WTC11 (cell line): ENCODE data around the gene LRSAM1. TPM values are rescaled to one million over a fixed set of nuclear protein-coding genes. Genes with fewer than 3 reads are reported as not detected.

Experiments used
- ATAC-seq: fragments of 200-7000 bp; cut with Tn5 transposase; 2 replicates; pipeline ENCODE4 v1.10.0; 2021; ENCODE audit warnings: mild to moderate bottlenecking, moderate library complexity
- CTCF ChIA-PET: fragments of 300-600 bp; sonication (Branson Sonifier 250); formaldehyde crosslinking; loops from one replicate; lab custom pipeline; 2021; ENCODE audit warnings: antibody characterized with exemption; lab: Charles Lee
- POLR2A ChIA-PET: fragments of 350-600 bp; sonication (Branson Sonifier 250); formaldehyde crosslinking; loops from one replicate; lab custom pipeline; 2021; ENCODE audit warnings: antibody characterized with exemption; lab: Charles Lee
- DNase-seq: peaks from one replicate; pipeline ENCODE4 v3.0.0; 2021; ENCODE audit warnings: low spot score
- H3K27ac Mint-ChIP-seq: 2 replicates; pipeline ENCODE4 v1.8.0; 2021; ENCODE audit warnings: mixed read lengths
- H3K27me3 Mint-ChIP-seq: 2 replicates; pipeline ENCODE4 v1.8.0; 2021; ENCODE audit warnings: low read depth, mild to moderate bottlenecking, moderate library complexity, mixed read lengths
- H3K36me3 Mint-ChIP-seq: 2 replicates; pipeline ENCODE4 v1.8.0; 2021; ENCODE audit warnings: mixed read lengths
- H3K4me1 Mint-ChIP-seq: 2 replicates; pipeline ENCODE4 v1.8.0; 2022; ENCODE audit warnings: mixed read lengths
- H3K4me3 Mint-ChIP-seq: 2 replicates; pipeline ENCODE4 v1.8.0; 2021; ENCODE audit warnings: mild to moderate bottlenecking, moderate library complexity, mixed read lengths
- H3K9me3 Mint-ChIP-seq: 2 replicates; pipeline ENCODE4 v1.8.0; 2021; ENCODE audit warnings: mixed read lengths
- ATF1 ChIP-seq: sonication (generic); formaldehyde crosslinking; IDR thresholded peaks from 2 replicates; pipeline ENCODE4 v1.8.1; 2023; ENCODE audit warnings: mild to moderate bottlenecking, moderate library complexity, missing genetic modification reagents
- GTF2I ChIP-seq: fragments of 250-450 bp; sonication (Bioruptor Pico); conservative IDR thresholded peaks from 2 replicates; pipeline ENCODE4 v1.4.0; 2021; ENCODE audit warnings: mild to moderate bottlenecking
- JUN ChIP-seq: sonication (generic); formaldehyde crosslinking; IDR thresholded peaks from 2 replicates; pipeline ENCODE4 v1.8.0; 2023; ENCODE audit warnings: mild to moderate bottlenecking, missing genetic modification reagents
- NFATC4 ChIP-seq: fragments of 250-450 bp; sonication (Bioruptor Pico); IDR thresholded peaks from 2 replicates; pipeline ENCODE4 v1.9.0; 2021; ENCODE audit warnings: mild to moderate bottlenecking
- NR3C1 ChIP-seq: sonication (generic); formaldehyde crosslinking; conservative IDR thresholded peaks from 2 replicates; pipeline ENCODE4 v1.8.1; 2023; ENCODE audit warnings: low read depth, mild to moderate bottlenecking, missing genetic modification reagents
- SOX15 ChIP-seq: fragments of 250-450 bp; sonication (Bioruptor Pico); IDR thresholded peaks from 2 replicates; pipeline ENCODE4 v1.9.0; 2021; ENCODE audit warnings: mild to moderate bottlenecking
- TEAD4 ChIP-seq: sonication (generic); formaldehyde crosslinking; IDR thresholded peaks from 2 replicates; pipeline ENCODE4 v1.8.0; 2022; ENCODE audit warnings: mild to moderate bottlenecking, missing genetic modification reagents
- ZNF121 ChIP-seq: sonication (generic); formaldehyde crosslinking; IDR thresholded peaks from 2 replicates; pipeline ENCODE4 v1.8.0; 2023; ENCODE audit warnings: missing genetic modification reagents
- total RNA-seq: library from RNA; stranded (reverse); gene quantifications from 3 replicates; pipeline ENCODE4 v1.2.3, GENCODE V29; 2021
- TF ChIP-seq, protein P1 (sequence below): sonication (generic); formaldehyde crosslinking; IDR thresholded peaks from 2 replicates; pipeline ENCODE4 v1.8.1; 2023; ENCODE audit warnings: mild to moderate bottlenecking, missing genetic modification reagents, borderline replicate concordance
- TF ChIP-seq, protein P2 (sequence below): fragments of 250-450 bp; sonication (Bioruptor Pico); IDR thresholded peaks from 2 replicates; pipeline ENCODE4 v1.9.0; 2021; ENCODE audit warnings: mild to moderate bottlenecking, borderline replicate concordance
- TF ChIP-seq, protein P3 (sequence below): sonication (generic); formaldehyde crosslinking; IDR thresholded peaks from 2 replicates; pipeline ENCODE4 v1.8.1; 2022; ENCODE audit warnings: mild to moderate bottlenecking, moderate library complexity, missing genetic modification reagents
- TF ChIP-seq, protein P4 (sequence below): sonication (generic); formaldehyde crosslinking; IDR thresholded peaks from 2 replicates; pipeline ENCODE4 v1.8.0; 2022; ENCODE audit warnings: mild to moderate bottlenecking, missing genetic modification reagents
- TF ChIP-seq, protein P5 (sequence below): fragments of 250-450 bp; sonication (Bioruptor Pico); IDR thresholded peaks from 2 replicates; pipeline ENCODE4 v1.9.0; 2021; ENCODE audit warnings: mild to moderate bottlenecking
- TF ChIP-seq, protein P6 (sequence below): fragments of 250-450 bp; sonication (Bioruptor Pico); IDR thresholded peaks from 2 replicates; pipeline ENCODE4 v1.8.0; 2021; ENCODE audit warnings: mild to moderate bottlenecking
- TF ChIP-seq, protein P7 (sequence below): sonication (generic); formaldehyde crosslinking; IDR thresholded peaks from 2 replicates; pipeline ENCODE4 v1.8.0; 2022; ENCODE audit warnings: mild to moderate bottlenecking, missing genetic modification reagents
- TF ChIP-seq, protein P8 (sequence below): fragments of 200-600 bp; IDR thresholded peaks from 2 replicates; pipeline ENCODE4 v1.8.0; 2022; ENCODE audit warnings: antibody characterized with exemption

The LRSAM1 gene
- total RNA-seq, 1 experiment from 2014 or later: 32.4 TPM

DNA sequence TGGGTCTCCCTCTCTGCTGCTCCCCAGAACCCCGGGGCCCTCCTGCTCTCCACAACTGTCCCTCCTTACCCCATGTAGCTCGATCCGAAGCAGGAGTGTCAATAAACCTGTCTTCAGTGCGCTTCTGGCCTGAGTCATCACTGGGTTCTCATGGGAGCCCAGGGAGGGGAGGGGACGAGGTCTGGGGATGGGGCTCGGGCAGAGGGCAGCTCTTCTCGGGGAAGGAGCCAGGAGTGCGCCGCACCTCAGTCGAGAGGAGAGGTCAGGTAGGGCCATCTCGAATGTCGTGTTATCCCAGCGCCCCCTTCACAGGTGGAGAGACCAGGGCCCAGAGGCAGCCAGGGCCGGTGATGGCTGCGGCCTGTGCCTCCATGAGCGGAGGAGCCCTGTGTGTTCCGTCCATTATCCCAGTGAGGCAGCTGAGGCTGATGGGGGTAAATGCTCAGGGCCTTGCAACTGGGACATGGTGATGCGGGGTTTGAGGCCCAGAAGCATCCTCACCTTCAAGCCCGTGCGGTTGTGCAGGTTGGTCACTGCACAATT is 52.1 kb downstream of the LRSAM1 start (continued):
- TF ChIP-seq, protein P1, sequence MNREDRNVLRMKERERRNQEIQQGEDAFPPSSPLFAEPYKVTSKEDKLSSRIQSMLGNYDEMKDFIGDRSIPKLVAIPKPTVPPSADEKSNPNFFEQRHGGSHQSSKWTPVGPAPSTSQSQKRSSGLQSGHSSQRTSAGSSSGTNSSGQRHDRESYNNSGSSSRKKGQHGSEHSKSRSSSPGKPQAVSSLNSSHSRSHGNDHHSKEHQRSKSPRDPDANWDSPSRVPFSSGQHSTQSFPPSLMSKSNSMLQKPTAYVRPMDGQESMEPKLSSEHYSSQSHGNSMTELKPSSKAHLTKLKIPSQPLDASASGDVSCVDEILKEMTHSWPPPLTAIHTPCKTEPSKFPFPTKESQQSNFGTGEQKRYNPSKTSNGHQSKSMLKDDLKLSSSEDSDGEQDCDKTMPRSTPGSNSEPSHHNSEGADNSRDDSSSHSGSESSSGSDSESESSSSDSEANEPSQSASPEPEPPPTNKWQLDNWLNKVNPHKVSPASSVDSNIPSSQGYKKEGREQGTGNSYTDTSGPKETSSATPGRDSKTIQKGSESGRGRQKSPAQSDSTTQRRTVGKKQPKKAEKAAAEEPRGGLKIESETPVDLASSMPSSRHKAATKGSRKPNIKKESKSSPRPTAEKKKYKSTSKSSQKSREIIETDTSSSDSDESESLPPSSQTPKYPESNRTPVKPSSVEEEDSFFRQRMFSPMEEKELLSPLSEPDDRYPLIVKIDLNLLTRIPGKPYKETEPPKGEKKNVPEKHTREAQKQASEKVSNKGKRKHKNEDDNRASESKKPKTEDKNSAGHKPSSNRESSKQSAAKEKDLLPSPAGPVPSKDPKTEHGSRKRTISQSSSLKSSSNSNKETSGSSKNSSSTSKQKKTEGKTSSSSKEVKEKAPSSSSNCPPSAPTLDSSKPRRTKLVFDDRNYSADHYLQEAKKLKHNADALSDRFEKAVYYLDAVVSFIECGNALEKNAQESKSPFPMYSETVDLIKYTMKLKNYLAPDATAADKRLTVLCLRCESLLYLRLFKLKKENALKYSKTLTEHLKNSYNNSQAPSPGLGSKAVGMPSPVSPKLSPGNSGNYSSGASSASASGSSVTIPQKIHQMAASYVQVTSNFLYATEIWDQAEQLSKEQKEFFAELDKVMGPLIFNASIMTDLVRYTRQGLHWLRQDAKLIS: no peak
- TF ChIP-seq ATF1 (CRISPR knock-in tag): no peak
- TF ChIP-seq SOX15 (CRISPR knock-in tag): no peak
- TF ChIP-seq, protein P2, sequence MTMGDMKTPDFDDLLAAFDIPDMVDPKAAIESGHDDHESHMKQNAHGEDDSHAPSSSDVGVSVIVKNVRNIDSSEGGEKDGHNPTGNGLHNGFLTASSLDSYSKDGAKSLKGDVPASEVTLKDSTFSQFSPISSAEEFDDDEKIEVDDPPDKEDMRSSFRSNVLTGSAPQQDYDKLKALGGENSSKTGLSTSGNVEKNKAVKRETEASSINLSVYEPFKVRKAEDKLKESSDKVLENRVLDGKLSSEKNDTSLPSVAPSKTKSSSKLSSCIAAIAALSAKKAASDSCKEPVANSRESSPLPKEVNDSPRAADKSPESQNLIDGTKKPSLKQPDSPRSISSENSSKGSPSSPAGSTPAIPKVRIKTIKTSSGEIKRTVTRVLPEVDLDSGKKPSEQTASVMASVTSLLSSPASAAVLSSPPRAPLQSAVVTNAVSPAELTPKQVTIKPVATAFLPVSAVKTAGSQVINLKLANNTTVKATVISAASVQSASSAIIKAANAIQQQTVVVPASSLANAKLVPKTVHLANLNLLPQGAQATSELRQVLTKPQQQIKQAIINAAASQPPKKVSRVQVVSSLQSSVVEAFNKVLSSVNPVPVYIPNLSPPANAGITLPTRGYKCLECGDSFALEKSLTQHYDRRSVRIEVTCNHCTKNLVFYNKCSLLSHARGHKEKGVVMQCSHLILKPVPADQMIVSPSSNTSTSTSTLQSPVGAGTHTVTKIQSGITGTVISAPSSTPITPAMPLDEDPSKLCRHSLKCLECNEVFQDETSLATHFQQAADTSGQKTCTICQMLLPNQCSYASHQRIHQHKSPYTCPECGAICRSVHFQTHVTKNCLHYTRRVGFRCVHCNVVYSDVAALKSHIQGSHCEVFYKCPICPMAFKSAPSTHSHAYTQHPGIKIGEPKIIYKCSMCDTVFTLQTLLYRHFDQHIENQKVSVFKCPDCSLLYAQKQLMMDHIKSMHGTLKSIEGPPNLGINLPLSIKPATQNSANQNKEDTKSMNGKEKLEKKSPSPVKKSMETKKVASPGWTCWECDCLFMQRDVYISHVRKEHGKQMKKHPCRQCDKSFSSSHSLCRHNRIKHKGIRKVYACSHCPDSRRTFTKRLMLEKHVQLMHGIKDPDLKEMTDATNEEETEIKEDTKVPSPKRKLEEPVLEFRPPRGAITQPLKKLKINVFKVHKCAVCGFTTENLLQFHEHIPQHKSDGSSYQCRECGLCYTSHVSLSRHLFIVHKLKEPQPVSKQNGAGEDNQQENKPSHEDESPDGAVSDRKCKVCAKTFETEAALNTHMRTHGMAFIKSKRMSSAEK (CRISPR knock-in tag): no peak
- no peak for TF ChIP-seq JUN (CRISPR knock-in tag)
- TF ChIP-seq NFATC4: no peak
- TF ChIP-seq ZNF121 (CRISPR knock-in tag): no peak
- TF ChIP-seq, protein P3, sequence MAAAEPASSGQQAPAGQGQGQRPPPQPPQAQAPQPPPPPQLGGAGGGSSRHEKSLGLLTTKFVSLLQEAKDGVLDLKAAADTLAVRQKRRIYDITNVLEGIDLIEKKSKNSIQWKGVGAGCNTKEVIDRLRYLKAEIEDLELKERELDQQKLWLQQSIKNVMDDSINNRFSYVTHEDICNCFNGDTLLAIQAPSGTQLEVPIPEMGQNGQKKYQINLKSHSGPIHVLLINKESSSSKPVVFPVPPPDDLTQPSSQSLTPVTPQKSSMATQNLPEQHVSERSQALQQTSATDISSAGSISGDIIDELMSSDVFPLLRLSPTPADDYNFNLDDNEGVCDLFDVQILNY (CRISPR knock-in tag): no peak
- no peak for TF ChIP-seq TEAD4 (CRISPR knock-in tag)
- TF ChIP-seq, protein P4, sequence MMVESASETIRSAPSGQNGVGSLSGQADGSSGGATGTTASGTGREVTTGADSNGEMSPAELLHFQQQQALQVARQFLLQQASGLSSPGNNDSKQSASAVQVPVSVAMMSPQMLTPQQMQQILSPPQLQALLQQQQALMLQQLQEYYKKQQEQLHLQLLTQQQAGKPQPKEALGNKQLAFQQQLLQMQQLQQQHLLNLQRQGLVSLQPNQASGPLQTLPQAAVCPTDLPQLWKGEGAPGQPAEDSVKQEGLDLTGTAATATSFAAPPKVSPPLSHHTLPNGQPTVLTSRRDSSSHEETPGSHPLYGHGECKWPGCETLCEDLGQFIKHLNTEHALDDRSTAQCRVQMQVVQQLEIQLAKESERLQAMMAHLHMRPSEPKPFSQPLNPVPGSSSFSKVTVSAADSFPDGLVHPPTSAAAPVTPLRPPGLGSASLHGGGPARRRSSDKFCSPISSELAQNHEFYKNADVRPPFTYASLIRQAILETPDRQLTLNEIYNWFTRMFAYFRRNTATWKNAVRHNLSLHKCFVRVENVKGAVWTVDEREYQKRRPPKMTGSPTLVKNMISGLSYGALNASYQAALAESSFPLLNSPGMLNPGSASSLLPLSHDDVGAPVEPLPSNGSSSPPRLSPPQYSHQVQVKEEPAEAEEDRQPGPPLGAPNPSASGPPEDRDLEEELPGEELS (CRISPR knock-in tag): no peak
- TF ChIP-seq NR3C1 (CRISPR knock-in tag): no peak
- TF ChIP-seq, protein P5, sequence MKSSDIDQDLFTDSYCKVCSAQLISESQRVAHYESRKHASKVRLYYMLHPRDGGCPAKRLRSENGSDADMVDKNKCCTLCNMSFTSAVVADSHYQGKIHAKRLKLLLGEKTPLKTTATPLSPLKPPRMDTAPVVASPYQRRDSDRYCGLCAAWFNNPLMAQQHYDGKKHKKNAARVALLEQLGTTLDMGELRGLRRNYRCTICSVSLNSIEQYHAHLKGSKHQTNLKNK (CRISPR knock-in tag): no peak

DNA sequence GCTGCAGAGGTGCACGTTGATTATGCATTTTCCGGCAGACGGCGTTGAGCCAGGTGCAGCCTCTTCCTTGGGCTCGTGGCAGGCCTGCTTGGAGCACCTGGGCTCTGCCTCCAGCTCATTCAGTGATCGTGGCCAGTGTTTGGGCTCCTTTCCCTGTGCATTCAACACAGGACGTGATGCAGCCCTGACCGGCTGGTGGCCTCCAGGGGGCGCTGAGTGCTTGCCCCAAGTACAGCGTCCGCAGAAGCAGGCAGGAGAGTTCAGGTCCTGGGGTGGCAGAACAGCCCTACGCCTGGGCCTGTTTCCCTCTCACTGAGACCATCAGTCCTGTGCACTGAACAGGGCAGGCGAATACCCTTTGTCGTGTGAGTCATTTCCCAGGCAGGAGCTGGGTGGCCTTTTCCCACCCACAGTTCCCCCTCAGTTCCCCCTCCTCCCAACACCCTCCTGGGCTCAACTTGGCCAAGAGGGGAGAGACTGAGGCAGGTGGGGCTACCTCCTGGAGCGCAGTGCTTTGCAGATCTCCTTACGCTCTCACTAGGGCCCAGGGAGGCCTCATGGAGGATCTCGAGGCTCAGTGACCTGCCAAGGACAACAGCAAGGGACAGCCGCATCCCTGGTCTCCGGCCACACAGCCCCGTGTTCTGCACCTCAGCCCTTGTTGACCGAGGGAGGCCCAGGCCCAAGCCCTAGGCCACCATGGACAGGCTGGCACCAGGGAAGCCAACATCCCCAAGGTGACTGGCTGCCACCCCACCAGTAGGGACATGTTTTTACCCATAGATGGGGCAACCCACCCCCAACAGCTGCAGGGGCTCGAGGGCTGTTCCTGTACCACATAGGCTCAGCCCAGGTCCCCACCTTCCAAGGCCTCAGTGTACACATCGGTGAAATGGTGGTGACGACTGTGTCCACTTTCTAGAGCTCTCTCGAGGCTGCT is 52.9 kb downstream of the LRSAM1 start:
- DNase-seq (peak; percentile 94), ATAC-seq (peak; percentile 84)
- Mint-ChIP-seq H3K9me3 (no peaks in the 10 kb centered on the region), H3K4me1 (no peaks in the 10 kb centered on the region), H3K27me3 (no peaks in the 10 kb centered on the region), H3K27ac (no peak overlapping the region), H3K4me3 (no peak overlapping the region), H3K36me3 (0 out of 2 replicates have a peak, but pooled peaks cover 4% of the 10 kb centered on the region)
- CTCF ChIA-PET: interaction anchor here (0.5 to 3.9 kb wide), 75 partner anchors 8 to 563 kb away, joined by 3 to 44 read pairs (median 5); partner anchors contain the start of genes CFAP157, LRSAM1, NAIF1 and PTRH1
- POLR2A ChIA-PET: no interaction called here
- no peak for TF ChIP-seq GTF2I (CRISPR knock-in tag)
- peak; percentile 79 for TF ChIP-seq ZNF121 (CRISPR knock-in tag)
- TF ChIP-seq, protein P6, sequence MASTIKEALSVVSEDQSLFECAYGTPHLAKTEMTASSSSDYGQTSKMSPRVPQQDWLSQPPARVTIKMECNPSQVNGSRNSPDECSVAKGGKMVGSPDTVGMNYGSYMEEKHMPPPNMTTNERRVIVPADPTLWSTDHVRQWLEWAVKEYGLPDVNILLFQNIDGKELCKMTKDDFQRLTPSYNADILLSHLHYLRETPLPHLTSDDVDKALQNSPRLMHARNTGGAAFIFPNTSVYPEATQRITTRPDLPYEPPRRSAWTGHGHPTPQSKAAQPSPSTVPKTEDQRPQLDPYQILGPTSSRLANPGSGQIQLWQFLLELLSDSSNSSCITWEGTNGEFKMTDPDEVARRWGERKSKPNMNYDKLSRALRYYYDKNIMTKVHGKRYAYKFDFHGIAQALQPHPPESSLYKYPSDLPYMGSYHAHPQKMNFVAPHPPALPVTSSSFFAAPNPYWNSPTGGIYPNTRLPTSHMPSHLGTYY (CRISPR knock-in tag): no peak
- TF ChIP-seq, protein P7, sequence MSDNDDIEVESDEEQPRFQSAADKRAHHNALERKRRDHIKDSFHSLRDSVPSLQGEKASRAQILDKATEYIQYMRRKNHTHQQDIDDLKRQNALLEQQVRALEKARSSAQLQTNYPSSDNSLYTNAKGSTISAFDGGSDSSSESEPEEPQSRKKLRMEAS (CRISPR knock-in tag): no peak
- TF ChIP-seq NFATC4: no peak
- TF ChIP-seq, protein P5 (CRISPR knock-in tag): no peak
- TF ChIP-seq SOX15 (CRISPR knock-in tag): no peak
- TF ChIP-seq, protein P8, sequence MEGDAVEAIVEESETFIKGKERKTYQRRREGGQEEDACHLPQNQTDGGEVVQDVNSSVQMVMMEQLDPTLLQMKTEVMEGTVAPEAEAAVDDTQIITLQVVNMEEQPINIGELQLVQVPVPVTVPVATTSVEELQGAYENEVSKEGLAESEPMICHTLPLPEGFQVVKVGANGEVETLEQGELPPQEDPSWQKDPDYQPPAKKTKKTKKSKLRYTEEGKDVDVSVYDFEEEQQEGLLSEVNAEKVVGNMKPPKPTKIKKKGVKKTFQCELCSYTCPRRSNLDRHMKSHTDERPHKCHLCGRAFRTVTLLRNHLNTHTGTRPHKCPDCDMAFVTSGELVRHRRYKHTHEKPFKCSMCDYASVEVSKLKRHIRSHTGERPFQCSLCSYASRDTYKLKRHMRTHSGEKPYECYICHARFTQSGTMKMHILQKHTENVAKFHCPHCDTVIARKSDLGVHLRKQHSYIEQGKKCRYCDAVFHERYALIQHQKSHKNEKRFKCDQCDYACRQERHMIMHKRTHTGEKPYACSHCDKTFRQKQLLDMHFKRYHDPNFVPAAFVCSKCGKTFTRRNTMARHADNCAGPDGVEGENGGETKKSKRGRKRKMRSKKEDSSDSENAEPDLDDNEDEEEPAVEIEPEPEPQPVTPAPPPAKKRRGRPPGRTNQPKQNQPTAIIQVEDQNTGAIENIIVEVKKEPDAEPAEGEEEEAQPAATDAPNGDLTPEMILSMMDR: peak; percentile 89
